ENCODE measurements around the gene CYP26C1. TPM values are rescaled to one million over a fixed set of nuclear protein-coding genes. Genes with fewer than 3 reads are reported as not detected.

Gene CYP26C1
- total RNA-seq, 1 experiment from 2014 or later: 0.09 TPM

DNA sequence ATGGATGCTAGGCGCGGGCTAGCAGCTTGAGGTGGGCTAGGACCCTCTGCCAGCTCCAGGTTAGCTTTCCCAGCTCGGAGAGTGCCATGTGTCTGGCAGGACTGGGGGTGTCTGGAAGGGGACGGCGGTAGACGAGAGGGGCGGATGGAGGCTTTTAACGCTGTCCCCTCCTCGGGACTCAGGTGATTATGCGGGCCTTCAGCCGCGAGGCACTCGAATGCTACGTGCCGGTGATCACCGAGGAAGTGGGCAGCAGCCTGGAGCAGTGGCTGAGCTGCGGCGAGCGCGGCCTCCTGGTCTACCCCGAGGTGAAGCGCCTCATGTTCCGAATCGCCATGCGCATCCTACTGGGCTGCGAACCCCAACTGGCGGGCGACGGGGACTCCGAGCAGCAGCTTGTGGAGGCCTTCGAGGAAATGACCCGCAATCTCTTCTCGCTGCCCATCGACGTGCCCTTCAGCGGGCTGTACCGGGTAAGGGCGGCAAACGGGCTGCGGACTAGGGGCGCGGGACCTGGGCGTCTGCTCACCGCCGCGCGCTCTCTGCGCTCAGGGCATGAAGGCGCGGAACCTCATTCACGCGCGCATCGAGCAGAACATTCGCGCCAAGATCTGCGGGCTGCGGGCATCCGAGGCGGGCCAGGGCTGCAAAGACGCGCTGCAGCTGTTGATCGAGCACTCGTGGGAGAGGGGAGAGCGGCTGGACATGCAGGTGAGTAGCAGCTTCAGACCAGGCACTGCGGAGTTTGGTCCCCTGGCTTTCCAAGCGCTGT is 14.2 kb downstream of the CYP26C1 start:
- no peak for DNase-seq
- Mint-ChIP-seq H3K9me3 (ENCODE audit: unreplicated experiment) (no peaks in the 10 kb centered on the region), H3K4me1 (ENCODE audit: low read depth, unreplicated experiment) (peaks cover 7% of the 10 kb centered on the region), H3K4me3 (ENCODE audit: unreplicated experiment) (peak overlapping the region; percentile 74), H3K27me3 (ENCODE audit: insufficient read depth, unreplicated experiment) (peaks cover 5% of the 10 kb centered on the region), H3K36me3 (ENCODE audit: insufficient read depth, unreplicated experiment) (no peaks in the 10 kb centered on the region), H3K27ac (ENCODE audit: unreplicated experiment) (no peak overlapping the region)
- TF ChIP-seq, protein P1, sequence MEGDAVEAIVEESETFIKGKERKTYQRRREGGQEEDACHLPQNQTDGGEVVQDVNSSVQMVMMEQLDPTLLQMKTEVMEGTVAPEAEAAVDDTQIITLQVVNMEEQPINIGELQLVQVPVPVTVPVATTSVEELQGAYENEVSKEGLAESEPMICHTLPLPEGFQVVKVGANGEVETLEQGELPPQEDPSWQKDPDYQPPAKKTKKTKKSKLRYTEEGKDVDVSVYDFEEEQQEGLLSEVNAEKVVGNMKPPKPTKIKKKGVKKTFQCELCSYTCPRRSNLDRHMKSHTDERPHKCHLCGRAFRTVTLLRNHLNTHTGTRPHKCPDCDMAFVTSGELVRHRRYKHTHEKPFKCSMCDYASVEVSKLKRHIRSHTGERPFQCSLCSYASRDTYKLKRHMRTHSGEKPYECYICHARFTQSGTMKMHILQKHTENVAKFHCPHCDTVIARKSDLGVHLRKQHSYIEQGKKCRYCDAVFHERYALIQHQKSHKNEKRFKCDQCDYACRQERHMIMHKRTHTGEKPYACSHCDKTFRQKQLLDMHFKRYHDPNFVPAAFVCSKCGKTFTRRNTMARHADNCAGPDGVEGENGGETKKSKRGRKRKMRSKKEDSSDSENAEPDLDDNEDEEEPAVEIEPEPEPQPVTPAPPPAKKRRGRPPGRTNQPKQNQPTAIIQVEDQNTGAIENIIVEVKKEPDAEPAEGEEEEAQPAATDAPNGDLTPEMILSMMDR (IDR thresholded peaks at IDR 0.05; ENCODE audit: insufficient read depth in 1 of 2, low read depth in 1 of 2, low read length in 1 of 2, severe bottlenecking in 1 of 2, unreplicated experiment in 1 of 2): no peak
- intact Hi-C loops (cut with micrococcal nuclease; ENCODE audit: unreplicated experiment): no loop called here
- Histone ChIP-seq H3K27me3 (replicated peaks; ENCODE audit: control insufficient read depth, insufficient read depth, low read length) (peaks cover 2% of the 10 kb centered on the region; the same call in 1 of the 2 replicates), H3K4me3 (ENCODE audit: low read depth, low read length) (peak overlapping the region; percentile 62), H3K36me3 (ENCODE audit: control insufficient read depth, insufficient read depth, low read length) (no peaks in the 10 kb centered on the region), H3K9me3 (no peaks in the 10 kb centered on the region), H3K4me1 (peaks cover 29% of the 10 kb centered on the region)
- ChIA-PET POLR2A (no interaction called here), CTCF (interaction anchor here (0.6 kb wide), 2 partner anchors 16 to 262 kb away, joined by 3 to 5 read pairs; no protein-coding TSS in a partner anchor)
- BruUV-seq (replicated peaks): no TSS peak

DNA sequence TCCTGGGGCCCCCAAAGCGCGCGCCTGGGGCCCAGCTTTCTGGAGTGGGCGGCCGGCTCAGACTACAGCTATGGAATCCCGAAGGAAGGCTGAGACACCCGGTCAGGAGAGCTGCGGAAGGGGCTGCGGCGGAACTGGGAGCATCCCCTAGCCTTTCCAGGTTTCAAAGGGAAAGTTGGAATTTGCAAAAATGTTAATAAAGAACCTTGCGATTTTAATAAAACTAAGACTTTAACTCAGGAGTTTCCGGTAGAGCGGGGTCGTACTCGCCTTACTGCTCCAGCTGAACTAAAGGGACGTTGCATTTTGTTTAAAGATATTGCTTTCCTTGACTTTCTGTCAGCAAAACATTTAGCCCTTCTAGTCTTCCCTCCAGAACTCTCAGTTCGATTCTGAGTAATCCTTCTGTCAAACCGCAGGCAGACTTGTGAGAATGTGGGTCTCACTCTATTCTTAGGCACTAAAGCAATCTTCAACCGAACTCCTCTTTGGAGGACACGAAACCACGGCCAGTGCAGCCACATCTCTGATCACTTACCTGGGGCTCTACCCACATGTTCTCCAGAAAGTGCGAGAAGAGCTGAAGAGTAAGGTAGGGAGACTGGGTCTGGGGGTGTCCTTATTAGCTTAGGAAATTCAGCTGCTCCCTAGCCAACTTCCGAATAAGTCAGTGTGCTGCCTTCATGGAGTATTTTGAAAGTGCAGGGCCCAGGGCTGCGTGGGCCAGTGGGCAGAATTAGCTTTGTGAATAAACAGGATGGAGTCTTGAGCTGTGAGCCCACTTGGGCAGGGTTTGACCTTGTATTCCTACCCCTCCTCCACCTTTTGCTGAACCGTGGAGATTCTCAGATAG is 15.0 kb downstream of the CYP26C1 start:
- no peak overlapping the region for H3K4me3 Mint-ChIP-seq (ENCODE audit: unreplicated experiment)
- DNase-seq: no peak
- H3K27me3 Mint-ChIP-seq (ENCODE audit: insufficient read depth, unreplicated experiment): peaks cover 5% of the 10 kb centered on the region
- no peak overlapping the region for H3K27ac Mint-ChIP-seq (ENCODE audit: unreplicated experiment)
- peaks cover 15% of the 10 kb centered on the region for H3K4me1 Mint-ChIP-seq (ENCODE audit: low read depth, unreplicated experiment)
- POLR2A ChIA-PET: no interaction called here
- no peaks in the 10 kb centered on the region for H3K9me3 Mint-ChIP-seq (ENCODE audit: unreplicated experiment)
- intact Hi-C loops (cut with micrococcal nuclease; ENCODE audit: unreplicated experiment): no loop called here
- no peaks in the 10 kb centered on the region for H3K9me3 ChIP-seq
- H3K4me3 ChIP-seq (ENCODE audit: low read depth, low read length): no peak overlapping the region
- peaks cover 32% of the 10 kb centered on the region for H3K4me1 ChIP-seq
- CTCF ChIA-PET: interaction anchor here (0.6 kb wide), 1 partner anchor 15 kb away, joined by 3 read pairs; no protein-coding TSS in a partner anchor
- peaks cover 6% of the 10 kb centered on the region for H3K36me3 Mint-ChIP-seq (ENCODE audit: insufficient read depth, unreplicated experiment)
- TF ChIP-seq, protein P1 (IDR thresholded peaks at IDR 0.05; ENCODE audit: insufficient read depth in 1 of 2, low read depth in 1 of 2, low read length in 1 of 2, severe bottlenecking in 1 of 2, unreplicated experiment in 1 of 2): no peak
- no TSS peak for BruUV-seq (replicated peaks)
- peaks cover 2% of the 10 kb centered on the region; the same call in 1 of the 2 replicates for H3K27me3 ChIP-seq (replicated peaks; ENCODE audit: control insufficient read depth, insufficient read depth, low read length)
- no peaks in the 10 kb centered on the region for H3K36me3 ChIP-seq (ENCODE audit: control insufficient read depth, insufficient read depth, low read length)

DNA sequence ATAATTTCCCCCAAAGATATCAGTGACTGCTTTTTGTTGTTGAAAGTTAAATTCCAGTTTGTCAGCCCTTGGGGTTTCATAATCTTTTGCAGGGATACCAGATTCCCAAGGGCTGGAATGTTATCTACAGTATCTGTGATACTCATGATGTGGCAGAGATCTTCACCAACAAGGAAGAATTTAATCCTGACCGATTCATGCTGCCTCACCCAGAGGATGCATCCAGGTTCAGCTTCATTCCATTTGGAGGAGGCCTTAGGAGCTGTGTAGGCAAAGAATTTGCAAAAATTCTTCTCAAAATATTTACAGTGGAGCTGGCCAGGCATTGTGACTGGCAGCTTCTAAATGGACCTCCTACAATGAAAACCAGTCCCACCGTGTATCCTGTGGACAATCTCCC is 16.3 kb downstream of the CYP26C1 start:
- DNase-seq: no peak
- Mint-ChIP-seq H3K36me3 (ENCODE audit: insufficient read depth, unreplicated experiment) (peaks cover 10% of the 10 kb centered on the region), H3K27me3 (ENCODE audit: insufficient read depth, unreplicated experiment) (peaks cover 5% of the 10 kb centered on the region), H3K4me1 (ENCODE audit: low read depth, unreplicated experiment) (peaks cover 25% of the 10 kb centered on the region), H3K9me3 (ENCODE audit: unreplicated experiment) (no peaks in the 10 kb centered on the region), H3K4me3 (ENCODE audit: unreplicated experiment) (no peak overlapping the region), H3K27ac (ENCODE audit: unreplicated experiment) (no peak overlapping the region)
- intact Hi-C loops (cut with micrococcal nuclease; ENCODE audit: unreplicated experiment): no loop called here
- POLR2A ChIA-PET: no interaction called here
- CTCF ChIA-PET: interaction anchor here (0.6 kb wide), 1 partner anchor 345 kb away, joined by 3 read pairs; no protein-coding TSS in a partner anchor
- TF ChIP-seq, protein P1 (IDR thresholded peaks at IDR 0.05; ENCODE audit: insufficient read depth in 1 of 2, low read depth in 1 of 2, low read length in 1 of 2, severe bottlenecking in 1 of 2, unreplicated experiment in 1 of 2): no peak
- H3K4me3 ChIP-seq (ENCODE audit: low read depth, low read length): no peak overlapping the region
- BruUV-seq (replicated peaks): no TSS peak
- H3K4me1 ChIP-seq: peaks cover 34% of the 10 kb centered on the region
- no peaks in the 10 kb centered on the region for H3K9me3 ChIP-seq
- no peaks in the 10 kb centered on the region for H3K36me3 ChIP-seq (ENCODE audit: control insufficient read depth, insufficient read depth, low read length)
- peaks cover 2% of the 10 kb centered on the region; the same call in 1 of the 2 replicates for H3K27me3 ChIP-seq (replicated peaks; ENCODE audit: control insufficient read depth, insufficient read depth, low read length)

All from Caco-2 (cell line).